ENCODE results near the gene LRRC73.
"Not testable (repeated sequence)": the region's sequence is repeated elsewhere in the genome, so short reads cannot be mapped to it uniquely, and the experiment has no call there.

LRRC73 gene

DNA sequence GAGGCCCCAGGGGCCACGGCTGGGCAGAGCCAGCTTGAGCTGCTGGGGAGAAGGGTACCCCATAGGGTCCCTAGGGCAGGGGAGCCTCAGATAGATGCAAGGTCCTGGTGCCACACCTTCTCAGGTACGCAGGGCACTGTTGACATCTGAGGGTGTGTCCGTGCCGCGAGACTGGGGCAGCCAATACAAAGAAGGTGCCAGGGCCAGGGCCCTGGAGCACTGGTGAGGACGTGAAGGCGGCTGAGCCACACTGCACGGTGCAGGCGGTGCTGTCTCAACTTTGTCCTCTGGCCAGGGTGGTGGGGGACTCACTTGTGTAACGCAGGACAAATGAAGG is 649 bp upstream of the LRRC73 start:
- DNase-seq (ENCODE audit: low read depth), result no peak

DNA sequence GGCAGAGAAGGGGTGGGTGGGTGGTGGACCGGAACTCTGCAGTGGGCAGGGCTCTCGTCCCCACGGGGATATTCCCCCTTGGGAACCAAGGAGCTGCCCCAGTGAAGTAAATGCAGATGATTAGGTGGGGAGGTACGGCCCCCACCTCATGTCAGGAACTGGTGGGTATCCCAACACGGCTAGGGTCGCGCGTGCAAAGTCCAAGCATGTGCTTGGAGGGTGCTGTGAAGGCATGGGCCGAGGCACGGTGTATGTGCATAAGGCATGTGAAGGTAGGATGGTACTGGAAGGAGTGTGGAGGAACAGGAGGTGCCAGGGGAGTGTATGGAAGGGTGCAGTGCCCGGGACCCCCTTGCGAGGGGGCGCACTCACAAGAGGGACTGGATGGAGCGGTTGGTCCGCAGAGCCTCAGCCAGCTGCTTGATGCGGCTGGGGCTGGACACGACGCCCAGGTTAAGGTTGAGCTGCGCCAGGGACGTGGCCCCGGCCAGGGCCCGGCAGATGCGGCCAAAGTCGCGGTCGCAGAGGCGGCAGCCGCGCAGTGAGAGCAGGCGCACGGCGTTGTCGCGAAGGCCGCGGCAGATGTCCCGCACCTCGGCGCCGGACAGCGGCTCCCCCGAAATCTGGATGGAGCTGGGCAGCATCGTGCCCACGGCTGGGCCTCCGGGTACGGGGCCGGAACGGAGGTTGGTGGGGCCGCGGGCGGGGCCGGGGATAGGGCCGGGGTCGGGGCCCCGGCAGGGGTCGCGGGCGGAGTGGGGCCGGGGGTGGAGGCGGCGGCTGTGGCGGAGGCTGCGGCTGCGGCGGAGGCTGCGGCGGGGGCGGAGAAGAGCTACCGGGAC is 783 bp downstream of the LRRC73 start:
- DNase-seq (ENCODE audit: low read depth), result no peak

DNA sequence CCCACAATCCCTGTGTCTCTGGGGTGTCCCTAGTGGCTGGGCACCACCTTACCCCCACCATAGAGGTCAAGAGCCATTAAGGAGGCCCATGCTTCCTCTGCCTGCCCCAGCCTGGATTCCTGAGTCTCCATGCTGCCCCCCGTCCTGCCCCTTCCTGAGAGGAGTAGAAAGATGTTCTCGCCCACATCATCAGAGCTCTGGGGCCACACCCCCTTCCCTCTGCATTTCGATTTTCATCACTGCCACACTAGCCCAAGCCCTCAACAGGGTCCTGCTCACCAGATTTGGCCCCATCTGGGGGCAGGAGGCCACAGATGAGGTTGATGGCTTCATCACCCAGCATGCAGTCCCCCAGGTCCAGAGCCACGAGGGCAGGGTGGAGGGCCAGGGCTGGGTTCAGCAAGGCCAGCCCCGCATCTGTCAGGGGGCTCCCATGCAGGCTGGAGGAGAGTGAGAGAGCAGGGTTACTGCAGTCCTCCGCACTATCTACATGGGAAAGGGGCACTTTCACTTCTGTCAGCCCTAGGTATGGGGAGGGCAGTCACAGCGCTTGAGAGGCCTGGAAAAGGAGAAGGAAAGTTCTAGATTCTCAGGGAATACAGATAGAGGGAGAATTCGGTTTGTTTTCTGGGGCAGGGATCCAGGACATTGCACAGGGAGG is 1.5 kb downstream of the LRRC73 start:
- DNase-seq (ENCODE audit: low read depth), result no peak

DNA sequence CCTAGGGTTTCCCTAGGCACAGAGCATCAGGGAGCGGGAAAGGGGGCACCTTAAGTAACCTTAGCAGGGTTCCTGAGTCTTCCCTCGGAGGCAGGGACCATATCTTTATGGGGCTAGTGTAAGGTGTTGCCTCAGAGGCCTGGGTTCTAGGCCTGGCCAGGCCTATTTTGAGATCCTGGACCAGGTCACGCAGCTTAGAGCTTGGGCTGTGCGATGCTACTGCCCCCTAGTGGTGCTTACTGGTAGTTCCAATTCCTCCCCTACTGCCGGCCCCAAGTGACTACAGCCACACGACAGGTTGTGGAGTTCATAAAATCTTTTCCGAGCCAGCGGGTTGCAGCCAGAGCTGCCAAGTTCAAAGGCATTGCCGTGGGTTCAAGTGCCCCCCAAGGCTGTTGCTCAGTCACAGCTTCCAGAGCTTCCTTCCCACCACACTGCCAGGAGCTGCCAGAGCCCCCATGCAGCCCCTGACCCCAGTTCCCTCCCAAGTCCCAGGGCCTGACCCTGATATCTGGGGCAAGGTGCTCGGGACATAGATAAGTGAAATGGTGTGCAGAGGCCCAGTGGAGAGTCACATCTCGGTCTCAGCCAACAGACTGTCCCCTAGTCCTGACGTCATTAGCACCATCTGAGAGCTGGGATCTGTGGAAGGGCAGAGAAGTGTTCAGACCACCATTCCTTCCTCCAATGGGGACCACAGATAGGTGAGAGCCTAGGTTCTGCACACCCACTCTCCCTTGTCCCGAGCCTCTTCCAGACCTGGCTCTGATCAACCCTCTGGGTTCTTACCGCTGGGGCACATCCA is 3.3 kb downstream of the LRRC73 start:
- DNase-seq (ENCODE audit: low read depth), result peak; percentile 68

DNA sequence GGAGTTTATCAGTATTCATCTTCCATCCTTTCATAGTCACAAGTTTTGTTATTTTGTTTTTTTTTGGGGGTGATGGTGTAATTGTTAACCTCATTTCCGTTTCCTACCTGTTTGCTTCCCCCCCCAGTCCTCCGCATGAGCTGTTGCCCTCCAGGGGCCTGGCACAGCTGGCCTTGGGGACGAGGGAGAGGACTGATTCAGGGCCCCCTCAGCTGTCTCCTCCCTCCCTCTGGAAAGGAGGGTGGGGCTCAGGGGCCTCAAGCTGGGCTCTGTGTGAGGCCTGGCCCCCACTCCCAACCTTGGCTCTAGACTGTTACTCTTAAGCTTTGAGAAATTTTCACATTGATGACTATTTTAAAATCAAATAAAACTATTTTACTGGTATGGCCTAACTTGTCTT is 4.0 kb downstream of the LRRC73 start:
- no peak for DNase-seq (ENCODE audit: low read depth)

DNA sequence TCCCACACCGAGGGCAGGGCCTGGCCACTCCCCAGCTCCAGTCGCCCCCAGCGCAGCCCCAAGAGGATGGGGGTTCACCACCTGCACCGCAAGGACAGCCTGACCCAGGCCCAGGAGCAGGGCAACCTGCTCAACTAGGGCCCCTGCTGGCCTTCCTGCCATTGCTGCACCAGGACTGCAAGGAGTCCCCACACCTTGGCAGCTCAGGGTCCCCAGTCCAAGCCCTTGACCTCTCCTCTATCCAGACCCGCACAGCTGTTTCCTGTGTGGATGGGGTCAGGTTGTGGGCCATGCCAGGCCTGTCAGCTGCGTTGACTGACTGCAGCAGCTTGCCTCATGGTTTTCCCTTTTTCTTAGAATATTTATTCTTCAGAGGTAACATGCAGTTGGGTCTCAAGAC is 4.4 kb downstream of the LRRC73 start:
- no peak for DNase-seq (ENCODE audit: low read depth)

DNA sequence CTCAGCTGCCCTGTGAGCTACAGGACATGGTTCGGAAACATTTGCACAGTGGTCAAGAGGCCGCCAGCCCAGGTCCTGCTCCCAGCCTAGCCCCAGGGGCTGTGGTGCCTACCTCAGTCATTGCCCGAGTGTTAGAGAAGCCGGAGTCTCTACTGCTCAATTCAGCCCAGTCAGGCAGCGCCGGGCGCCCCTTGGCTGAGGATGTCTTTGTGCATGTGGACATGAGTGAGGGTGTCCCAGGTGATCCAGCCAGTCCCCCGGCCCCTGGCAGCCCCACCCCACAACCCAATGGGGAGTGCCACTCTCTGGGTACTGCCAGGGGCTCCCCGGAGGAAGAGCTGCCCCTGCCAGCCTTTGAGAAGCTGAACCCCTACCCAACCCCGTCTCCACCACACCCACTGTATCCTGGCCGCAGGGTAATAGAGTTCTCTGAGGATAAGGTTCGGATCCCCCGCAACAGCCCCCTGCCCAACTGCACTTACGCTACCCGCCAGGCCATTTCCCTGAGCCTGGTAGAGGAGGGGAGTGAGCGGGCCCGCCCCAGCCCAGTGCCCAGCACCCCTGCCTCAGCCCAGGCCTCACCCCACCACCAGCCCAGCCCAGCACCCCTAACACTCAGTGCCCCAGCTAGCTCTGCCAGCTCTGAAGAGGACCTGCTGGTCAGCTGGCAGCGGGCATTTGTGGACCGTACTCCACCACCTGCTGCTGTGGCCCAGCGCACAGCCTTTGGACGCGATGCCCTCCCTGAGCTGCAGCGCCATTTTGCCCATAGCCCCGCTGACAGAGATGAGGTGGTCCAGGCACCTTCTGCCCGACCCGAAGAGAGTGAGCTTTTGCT is 5.2 kb downstream of the LRRC73 start:
- DNase-seq (ENCODE audit: low read depth), result no peak

DNA sequence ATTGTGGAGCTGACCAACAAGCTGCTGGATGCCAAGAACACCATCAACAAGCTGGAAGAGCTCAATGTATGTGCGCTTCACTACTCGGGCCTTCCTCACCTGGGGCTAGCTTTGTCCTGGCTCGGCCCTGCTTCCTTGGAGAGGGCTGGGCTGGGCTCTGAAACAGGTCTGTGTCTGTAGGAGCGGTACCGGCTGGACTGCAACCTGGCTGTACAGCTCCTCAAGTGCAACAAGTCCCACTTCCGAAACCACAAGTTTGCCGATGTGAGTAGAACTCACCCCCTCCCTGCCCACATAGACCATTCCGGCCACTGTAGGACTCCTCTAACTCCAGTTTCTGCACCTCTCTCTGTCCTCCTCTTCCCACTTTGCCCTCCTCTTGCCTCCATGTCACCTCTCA is 6.7 kb downstream of the LRRC73 start:
- DNase-seq (ENCODE audit: low read depth), result no peak

DNA sequence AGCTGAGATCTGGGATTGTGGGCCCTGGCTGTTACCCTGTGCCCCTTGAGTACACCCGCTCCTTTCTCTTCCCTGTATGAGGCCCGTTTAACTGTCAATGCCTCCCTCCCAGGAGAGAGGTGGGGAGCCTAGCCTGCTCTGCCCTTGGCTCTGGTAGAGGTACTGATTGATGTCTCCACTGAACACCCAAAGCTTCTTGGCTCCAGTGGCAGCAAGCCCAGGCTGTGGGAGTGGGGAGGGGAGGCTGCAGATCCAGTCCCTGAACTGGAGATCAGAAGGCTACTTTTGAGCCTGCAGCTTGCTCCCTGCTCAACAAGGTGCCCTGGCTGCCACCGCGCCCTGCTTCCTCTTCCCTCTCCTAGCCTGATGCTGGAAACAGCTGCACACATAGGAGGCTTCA is 7.5 kb downstream of the LRRC73 start:
- no peak for DNase-seq (ENCODE audit: low read depth)

DNA sequence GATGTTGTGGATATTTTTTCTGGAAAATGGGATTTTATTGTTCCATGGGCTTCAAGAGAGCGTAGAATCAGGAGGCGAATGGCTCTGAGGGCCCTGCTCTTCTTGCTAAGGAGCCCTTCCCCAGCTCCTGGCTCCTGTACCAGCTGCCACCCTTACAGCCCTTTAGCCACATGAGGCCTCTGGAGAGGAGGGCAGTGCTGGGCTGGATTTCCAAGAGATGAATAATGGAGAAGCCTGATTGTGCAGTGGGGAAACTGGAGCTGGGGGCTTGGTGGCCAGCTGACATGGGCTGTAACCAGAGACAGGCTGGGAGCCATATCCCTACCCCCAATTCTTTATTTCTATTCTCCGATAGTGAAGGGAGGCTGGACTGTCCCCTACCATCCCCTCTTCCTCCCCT is 9.2 kb downstream of the LRRC73 start:
- DNase-seq (ENCODE audit: low read depth), result no peak

DNA sequence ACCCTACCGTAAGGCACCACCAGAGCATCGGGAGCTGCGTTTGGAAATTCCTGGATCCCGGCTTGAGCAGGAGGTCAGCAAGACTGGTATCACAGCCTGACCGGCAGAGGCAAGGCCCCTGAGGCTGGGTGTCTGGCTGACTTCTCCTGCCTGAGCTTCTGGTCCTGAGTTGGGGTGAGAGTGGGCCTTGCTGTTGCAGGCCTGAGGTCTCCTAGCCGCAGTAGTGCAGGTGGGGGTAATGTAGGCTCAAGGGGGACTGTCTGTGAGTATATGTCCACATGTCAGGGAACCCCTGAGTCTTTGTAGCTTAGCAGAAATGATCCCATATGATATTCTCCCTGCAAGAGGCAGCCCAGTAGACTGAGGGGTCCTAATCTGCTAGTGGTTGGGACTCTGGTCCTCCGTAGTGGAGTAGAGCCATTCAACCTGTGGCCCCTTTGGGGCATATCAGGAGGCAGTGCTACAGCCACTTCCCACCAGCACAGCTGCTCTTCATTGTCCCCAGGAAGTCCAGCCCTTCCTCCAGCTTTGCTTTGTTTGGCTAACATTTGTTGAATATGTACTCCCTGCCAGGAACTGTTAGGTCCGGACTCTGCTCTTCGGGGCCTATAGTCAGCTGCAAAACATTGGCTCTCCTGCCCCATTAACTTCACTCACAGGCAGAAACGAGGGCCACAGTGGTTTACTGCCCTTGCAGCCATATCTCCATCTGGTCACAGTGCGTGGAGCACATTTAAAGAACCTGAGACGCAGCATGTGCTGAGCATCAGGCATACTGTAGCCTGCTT is 10.9 kb downstream of the LRRC73 start:
- DNase-seq (ENCODE audit: low read depth), result no peak

DNA sequence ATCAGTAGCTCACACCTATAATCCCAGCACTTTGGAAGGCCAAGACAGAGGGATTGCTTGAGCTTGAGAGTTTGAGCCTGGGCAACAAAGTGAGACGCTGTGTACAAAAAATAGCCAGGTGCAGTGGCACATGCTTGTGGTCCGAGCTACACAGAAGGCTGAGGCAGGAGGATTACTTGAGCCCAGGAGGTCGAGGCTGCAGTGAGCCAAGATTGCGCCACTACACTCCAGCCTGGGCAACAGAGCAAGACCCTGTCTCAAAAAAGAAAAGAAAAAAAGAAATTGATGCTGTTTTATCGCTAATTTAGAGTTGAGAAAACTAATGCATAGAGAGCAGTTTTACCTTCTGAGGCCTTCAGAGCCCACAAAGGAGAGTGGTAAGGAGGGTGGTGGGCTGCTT is 11.9 kb downstream of the LRRC73 start:
- DNase-seq (ENCODE audit: low read depth), result not testable (repeated sequence)

DNA sequence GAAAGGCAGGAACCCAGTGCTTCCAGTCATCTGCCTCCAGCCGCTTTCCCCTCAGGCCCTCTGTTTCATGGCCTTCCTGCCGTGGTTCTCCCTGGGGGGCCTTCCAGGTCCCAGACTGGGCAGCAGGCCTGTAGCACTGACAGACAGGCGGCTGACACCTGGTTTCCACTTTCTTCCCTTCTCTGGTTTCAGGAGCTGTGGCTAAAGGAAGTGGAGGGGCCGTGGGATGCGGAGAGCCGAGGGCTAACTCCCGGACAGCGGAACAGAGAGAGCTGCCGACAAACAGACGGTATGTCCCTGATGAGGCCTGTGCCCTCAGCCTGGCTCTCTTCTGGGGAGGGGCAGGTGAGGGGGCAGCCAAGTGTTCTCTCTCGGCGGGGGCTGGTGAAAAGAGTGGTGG is 12.5 kb downstream of the LRRC73 start:
- no peak for DNase-seq (ENCODE audit: low read depth)

DNA sequence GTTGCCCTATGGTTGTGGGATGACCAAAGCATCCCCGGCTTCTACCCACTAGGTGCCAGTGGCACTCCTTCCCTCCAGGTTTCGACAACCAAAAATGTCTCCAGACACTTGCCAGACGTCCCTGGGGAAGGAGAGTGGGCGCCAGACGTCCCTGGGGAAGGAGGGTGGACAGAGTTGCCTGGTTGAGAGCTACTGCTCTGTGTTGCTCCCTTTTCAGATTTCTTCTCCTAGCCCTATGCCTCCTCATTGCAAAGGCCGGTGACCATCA is 13.1 kb downstream of the LRRC73 start:
- no peak for DNase-seq (ENCODE audit: low read depth)

DNA sequence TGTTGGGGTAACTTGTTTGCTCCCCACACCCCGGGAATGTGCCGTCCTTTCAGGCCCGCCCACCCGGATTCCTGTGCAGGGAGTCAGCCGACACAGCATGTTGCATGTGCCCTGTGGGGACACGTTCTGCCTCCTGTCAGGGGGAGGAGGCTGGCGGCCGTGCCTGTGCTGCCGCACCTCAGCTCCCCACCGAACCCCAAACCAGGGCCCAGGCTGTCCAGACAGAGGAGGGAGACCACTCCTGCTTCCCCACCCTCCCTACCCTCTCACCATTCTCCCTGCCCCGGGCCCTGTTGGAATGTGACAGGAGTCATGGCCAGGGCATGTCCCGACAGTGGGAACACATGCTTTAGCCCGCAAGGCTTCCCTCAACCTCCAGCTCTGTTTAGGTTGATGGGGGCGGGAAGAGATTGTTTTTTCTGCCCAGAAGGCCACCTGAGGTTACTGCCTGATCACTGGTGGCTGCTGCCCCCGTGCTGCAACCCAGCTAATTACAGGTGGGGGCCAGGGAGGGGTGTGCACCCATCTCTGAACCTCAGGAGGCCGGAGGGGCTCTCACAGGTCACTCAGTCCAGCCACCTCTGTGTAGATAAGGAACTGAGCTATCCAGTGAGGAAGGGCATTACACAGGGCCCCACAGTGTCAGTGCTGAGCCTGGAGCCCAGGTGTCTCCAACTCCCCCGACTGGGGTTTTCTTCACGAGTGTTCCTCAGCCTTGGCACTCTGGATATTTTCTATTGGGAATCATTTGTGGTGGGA is 13.6 kb downstream of the LRRC73 start:
- DNase-seq (ENCODE audit: low read depth), result no peak

DNA sequence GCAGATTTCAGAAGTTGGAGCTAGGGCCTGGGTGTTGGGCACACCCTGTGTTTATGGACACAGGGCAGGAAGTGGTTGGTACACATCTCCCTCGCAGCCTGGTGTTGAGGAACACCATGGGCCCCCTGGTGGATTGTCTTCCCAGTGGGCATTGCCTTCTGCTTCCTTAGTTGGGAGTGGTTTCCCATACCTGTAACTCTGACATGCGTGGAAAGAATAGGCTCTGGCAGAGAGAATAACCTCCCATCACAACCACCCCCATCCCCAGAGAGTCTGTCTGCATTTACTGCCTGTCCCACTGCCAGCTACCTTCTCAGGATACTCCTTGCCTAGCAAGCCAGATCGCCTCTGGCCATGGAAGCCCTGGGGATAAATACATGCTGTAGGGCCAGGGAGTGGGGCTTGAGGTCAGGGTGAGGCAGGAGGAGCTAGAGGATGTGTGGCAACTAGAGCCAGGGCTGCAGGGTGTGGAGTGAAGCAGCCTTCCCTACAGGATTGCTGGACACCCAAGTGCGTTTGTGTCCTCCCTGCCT is 14.7 kb downstream of the LRRC73 start:
- DNase-seq (ENCODE audit: low read depth), result no peak

DNA sequence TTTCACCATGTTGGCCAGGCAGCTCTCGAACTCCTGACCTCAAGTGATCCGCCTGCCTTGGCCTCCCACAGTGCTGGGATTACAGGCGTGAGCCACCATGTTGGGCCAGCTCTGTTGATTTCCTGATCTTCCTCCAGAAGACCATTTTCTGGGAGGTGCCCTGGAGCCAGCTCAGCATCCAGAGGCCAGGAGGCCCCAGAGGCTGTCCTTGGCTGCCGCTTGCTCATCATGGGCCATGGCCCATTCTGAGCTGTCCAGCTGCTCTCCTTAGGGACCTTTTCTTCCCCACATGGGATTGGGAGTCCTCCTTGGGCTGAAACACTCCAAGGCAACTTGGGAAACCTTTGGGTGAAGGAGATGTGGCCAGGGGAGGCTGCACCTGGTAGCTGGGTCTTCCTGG is 15.4 kb downstream of the LRRC73 start:
- no peak for DNase-seq (ENCODE audit: low read depth)

DNA sequence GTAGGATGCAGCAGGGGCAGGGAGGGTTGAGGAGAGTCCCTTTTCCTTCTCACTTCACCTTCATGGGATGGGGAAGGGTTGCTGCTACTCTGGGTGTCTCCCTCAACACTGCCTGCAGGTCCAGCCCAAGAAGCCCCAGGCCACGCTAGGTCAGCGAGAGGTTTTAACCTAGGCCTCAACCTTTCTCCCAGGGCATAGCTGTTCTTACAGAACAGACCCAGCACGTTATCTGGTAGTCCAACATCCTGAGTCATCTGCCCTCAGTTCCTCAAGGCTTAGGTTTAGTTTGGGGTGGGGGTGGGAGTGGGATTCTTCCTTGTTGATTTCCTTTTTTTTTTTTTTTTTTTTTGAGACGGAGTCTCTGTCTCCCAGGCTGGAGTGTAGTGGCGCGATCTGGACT is 15.8 kb downstream of the LRRC73 start:
- DNase-seq (ENCODE audit: low read depth), result no peak

DNA sequence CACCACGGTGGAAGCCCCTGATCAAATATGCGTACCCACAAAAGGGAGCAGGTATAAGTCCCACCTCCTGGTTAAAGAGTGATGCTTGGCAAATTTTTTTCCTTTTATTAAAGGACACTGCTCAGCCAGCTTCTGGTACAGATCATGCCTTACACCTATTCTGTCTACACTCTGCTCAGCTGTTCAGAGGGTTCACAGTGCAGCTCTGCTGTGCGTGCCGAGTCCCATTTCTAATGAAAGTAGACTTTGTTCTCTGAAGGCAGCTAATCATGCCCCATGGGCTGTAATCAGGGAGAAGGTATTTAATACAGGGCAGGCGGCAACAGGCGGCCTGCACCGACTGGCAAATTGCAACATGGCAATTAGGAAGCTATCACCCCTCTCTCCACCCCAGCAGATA is 16.3 kb downstream of the LRRC73 start:
- no peak for DNase-seq (ENCODE audit: low read depth)

DNA sequence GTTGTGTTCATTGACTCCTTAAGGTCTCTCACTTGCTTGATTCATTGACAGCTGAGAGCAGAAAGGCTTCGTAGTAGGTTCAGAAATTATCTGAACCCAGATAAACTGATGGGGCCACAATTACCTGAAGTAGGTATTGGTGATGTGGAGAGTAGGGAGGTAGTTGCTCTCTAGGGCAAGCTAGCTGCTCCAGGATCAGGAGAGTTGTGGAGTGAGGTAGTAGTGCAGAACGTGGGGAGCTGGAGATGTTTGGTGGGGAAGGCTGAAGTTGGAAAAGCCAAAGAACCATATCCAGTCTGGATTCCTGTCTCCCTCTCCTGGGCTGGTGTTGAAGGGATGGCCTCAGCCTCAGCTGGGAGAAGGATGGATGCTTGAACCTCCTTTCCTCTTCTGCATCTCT is 16.9 kb downstream of the LRRC73 start:
- no peak for DNase-seq (ENCODE audit: low read depth)

DNA sequence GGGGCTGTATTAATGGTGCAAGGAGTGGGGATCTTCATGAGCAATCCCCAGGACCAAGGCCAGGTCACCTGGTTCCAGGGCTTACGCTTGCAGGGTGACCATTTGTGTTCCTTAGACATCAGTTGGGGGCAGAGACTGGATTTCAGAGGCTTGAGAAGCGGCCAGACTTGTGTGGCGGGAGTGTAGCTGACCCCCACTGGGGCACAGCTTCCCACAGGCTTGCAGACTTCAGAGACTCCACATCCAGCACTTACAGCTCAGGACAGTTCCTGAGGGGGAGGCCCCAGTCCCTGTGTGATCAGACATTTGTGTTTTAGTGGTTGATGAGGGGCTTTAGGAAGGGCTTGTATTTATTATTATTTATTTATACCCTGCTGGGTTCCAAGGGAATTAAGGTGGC is 17.5 kb downstream of the LRRC73 start:
- no peak for DNase-seq (ENCODE audit: low read depth)

Measured in activated gamma-delta T cell treated with anti-CD3 and anti-CD28 coated beads, Interleukin-2, amount 50 U/mL, for 16 hours (primary cell).